ENCODE measurements around the gene LZTR1. TPM values are rescaled to one million over a fixed set of nuclear protein-coding genes. Genes with fewer than 3 reads are reported as not detected.

The LZTR1 gene
- total and polyA plus RNA-seq, 2 of the 8 experiments (the other 6 are each of a cell fraction or from before 2014, with no cell fraction given), result 22.3 to 31.0 TPM

GRCh38 chr22:20964090-20964798 is 17.9 kb upstream of the LZTR1 start (continued):
- TF ChIP-seq RNF2 (IDR thresholded peaks at IDR 0.05; ENCODE audit: borderline replicate concordance, low read depth, low read length, missing control alignments, poor library complexity, severe bottlenecking) (no peak), SP1 (IDR thresholded peaks at IDR 0.05; ENCODE audit: low read depth, low read length) (no peak)
